ENCODE results near the gene SLX9.

SLX9 gene

GRCh38 chr21:44949161-44949778 lies 9.4 kb downstream of the SLX9 start:
- no peak for DNase-seq

DNA sequence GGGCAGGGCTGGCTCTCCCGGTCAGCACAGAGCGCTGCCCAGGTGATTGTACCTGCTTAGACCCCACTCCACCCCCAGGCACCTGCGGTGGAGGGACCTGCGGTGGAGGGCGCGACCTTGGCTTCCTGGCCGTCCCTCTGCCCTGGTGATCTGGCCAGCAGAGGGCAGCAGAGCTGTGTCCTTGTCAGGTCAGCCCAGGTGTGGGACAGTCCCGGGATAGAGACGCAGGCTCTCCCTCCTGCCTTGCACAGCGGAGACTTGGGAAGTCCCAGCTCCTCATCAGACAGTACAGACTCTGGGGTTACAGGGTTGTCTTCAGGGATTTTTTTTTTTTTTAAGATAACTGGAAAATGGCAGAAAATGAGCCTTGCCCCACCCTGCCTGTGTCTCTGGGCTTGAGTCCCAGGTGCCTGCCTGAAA lies 10.0 kb downstream of the SLX9 start:
- no peak for DNase-seq

- DNase-seq, result no peak
Observed at GRCh38 chr21:44950351-44950750, 10.5 kb downstream of the SLX9 start.

DNA sequence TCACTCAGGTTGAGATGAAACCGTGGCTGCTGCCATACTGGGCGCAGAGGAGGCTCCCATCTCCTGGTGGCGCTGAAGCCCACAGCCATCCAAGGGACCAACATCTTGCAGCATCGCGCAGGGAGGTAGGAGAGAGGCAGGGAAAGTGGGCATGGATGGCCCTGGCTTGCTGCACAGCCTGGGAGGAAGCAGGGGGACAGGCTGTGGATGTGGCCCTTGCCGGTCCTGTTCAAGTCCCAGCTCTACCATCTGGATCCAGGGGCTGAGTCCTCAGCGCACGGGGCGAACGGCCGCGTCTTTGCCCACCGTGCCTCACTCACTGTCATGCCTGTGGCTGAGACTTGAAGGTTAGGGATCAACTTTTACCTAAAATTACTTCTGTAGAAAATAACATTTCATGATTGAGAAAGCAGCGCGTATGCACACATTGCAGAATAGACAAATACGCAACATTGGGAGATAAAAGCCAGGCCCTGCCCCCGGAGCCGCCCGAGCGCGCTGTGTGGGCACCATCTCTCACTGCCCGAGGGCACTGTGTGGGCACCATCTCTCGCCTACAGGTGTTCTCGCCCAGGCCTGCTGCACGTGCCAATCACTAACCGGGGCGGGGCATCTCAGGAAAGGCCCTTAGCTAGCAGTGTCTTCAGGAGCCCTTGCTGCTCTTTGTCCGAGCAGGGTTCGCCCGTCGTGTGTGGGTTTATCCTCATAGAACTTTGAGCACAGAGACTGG lies 11.5 kb downstream of the SLX9 start:
- no peak for DNase-seq

DNA sequence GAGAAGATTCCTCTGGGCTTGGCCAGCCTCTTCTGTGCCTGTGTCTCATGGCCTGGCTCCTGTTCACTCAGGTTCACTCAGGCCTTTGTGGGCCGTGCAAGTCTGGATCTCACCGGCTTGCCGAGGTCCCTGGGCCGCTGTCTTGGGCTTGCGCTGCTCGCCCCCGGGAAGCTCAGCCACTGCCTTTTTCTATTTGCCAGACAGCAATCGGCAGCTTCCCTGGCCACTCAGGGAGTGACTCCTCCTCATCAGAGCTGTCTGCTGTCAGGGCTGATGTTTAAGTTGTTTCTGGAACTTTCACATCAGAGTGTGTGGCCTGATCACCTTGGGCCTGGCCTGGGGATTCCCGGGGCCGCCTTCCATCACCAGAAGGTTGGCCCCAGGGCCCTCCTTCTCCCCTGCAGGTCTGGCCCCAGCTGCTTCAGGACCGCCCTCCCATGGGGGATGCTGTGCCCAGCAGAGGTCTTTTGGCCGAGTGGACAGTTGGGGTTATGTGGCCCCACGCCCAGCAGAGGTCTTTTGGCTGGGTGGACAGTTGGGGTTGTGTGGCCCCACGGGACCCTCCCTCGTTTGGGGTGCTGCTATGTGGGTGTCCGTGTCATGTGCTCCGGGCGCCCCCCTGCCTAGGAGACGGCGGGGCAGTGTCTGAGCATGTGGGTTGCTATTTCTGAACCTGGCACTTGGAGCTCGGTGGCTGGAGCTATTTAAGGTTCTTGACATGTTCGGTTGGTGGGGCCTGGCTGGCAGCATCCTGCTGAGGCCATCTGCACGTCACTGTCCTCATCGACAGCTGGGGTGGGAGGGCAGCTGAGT lies 12.5 kb downstream of the SLX9 start:
- DNase-seq, result no peak

DNA sequence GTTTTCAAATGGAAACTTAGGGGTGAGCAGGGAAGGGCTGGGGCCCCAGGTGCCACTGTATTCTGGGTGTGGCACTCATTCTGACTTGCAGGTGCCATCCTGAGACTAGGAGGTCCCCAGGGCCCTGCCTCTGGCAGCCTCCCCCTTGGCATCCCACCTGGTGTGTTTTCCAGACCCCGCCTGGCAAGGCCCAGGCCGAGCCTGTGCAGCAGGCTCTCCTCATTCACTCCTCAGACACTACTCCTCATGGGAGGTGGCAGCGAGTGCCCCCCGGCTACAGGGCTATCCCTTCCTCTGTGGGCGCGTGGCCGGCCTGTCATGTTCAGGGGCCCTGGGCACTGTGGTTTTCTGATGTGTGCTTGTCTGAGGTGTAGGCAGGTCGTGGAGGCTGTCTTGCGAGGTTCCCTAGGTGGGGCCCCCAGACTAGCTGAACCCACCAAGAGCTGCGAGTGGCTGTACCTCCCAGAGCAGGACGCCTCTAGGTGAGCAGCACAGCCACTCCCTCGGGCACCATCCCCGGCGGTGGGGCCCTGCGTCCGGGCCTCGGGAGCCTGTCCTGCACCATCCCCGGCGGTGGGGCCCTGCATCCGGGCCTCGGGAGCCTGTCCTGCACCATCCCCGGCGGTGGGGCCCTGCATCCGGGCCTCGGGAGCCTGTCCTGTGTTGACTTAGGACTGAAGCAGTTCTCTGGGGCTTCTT lies 13.2 kb downstream of the SLX9 start:
- no peak for DNase-seq

GRCh38 chr21:44953628-44954021 lies 13.8 kb downstream of the SLX9 start:
- DNase-seq, result no peak

DNA sequence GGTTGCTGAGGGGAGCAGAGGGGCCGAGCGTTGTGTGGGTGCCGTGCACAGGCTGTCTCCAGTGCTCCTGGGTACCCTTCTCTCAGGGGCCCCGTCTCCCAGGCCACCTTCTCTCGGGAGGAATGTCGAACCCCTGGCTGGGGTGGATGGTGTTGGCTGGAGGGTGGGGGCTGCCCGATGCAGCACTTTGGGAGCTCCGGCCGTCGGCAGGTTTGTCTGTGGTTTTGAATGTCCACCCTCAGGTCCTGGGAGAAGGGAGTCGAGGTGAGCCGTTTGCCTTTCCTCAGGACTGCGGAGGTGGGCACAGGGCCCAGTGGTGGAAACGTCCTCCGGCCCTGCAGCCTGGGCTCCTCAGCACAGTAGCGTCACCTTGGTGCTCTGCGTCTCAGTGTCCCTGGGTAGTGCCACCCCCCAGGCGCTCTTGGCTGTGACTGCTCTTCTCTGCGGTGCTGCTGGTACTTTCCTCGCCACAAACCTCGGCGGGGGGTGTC lies 14.5 kb downstream of the SLX9 start:
- no peak for DNase-seq

DNA sequence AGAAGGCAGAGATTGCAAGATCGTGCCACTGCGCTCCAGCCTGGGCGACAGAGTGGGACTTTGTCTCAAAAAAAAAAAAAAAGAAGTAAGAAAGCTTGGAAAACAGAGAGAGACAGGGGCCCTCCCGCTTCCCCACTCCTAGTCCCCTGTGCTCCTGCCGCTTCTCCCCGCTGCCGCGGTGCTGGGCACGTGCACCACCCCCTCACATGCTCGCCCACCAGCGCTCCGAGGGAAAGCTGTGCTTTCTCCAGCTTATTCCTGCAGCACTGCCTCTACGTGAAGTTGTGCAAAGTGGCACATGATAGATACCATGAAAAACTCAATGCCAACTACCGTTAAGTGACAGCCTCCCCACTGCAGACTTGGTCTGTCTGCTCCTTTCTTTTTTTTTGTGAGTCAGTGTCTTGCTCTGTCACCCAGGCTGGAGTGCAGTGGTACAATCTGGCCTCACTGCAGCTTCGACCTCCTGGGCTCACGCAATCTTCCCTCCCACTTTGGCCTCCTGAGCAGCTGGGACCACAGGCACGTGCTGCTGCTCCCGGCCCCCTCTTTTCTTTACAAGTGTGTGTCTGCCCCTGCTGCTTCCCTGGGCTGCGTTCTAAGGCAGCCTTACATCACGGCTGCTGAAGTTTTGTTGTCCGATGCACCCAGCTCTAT lies 15.4 kb downstream of the SLX9 start:
- no peak for DNase-seq

DNA sequence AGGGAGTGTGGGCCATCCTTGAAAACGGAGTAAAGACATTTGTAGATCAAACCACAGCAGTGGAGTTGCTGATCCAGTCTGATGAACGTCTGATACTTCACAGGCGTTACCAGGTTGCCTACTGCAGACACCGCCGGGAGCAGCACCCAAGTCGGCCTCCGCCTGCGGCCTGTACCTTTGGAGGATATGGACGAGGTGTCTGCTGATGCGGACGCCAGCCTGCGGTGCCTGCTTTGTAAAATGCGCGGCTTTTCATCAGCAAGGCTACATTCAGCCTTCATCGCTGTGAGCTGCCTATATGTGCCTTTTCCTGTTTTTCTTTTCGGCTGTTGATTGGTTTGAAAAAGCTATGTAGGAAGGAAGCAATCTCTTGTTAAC lies 16.0 kb downstream of the SLX9 start:
- no peak for DNase-seq

DNA sequence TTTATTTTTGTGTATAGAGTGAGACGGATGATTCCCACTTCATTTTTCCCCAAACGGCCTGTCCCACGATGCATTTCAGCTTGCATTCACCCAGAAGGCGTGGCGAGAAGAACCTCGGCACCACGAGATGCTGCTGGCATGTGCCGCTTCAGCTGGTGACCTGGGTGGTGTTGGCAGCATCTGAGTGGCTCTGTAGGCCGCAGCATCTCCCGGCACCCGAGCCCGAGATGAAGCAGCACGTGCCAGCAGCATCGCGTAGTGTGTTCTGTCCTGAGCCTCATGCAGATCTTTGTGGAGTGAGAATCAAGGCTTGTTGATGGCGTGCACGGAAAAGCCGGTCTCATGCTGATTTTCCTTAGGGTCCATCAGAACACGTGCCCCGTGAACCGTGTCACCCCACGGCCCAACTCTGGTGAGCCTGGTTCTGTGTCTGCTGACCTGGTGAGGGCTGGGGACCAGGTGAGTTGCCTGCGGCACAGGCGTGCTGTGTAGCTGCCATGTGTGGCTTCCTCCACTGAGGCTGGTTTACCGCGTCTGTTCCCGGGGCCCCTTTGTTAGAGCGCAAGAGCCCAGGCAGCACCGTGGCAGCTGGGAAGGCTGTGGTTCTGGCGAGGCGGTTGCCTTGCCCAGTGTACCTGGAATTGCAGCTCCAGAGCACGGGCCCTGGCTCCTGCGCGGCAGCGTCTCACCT lies 16.7 kb downstream of the SLX9 start:
- DNase-seq, result no peak

GRCh38 chr21:44957047-44957831 lies 17.4 kb downstream of the SLX9 start:
- no peak for DNase-seq

DNA sequence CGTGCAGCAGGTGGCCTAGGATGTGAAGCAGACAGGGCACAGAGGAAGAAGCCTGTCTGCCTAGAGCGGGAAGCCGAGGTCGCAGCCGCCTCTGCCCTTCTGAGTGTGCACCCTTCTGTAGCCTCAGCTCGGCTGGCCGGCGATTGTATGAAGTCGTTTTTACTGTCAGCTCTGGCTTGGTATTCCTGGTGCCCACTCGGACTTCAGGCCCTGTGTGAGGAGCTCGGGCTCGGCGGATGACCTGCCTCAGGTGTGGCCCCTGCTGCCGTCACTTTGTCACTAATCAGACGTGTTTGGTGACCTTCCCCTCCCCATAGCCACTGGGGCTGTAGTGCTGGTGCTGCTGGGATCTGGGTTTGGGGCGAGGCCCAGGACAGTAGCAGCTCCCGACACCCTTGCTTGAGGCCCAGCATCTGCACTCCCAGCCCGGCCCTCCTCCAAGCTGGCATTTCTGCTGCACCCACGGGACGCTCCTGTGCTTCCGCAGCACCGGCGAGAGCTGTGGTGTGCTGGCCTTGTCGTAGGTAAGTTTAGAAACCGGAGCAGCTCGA lies 18.1 kb downstream of the SLX9 start:
- DNase-seq, result no peak

GRCh38 chr21:44958471-44959191 lies 18.8 kb downstream of the SLX9 start:
- DNase-seq, result no peak

DNA sequence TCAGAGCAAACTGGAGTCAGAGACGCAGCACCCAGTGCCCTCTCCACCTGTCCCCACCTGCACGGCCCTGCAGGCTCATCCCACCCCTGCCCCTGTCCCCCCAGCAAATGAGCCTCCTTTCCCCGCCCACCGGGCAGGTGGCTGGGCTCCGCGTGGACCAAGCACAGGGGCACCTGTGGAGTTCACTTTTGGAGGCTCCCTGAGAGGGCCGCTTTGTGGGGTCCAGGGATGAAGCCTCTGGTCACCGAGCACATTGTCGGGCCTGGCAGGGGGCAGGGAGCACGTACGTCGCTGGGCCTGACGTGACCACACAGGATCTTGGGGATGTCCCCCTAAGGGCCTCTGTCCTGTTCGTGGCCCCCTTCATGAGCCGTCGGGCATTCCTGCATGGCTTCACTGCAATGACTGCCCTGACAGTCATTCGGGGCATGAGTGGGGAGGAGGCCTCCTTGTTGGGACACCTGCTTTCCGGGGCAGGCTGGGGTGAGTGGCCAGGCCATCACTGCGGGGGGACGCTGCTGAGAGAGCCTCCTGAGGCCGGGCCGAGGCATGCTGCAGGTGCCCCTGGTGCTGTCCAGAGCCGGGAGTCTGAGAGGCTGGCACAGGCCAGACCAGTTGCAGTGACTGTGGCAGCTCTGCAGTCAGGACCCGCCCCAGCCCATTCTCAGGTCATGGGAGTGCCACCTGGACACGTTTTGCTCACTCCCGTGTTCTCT lies 19.7 kb downstream of the SLX9 start:
- no peak for DNase-seq

DNA sequence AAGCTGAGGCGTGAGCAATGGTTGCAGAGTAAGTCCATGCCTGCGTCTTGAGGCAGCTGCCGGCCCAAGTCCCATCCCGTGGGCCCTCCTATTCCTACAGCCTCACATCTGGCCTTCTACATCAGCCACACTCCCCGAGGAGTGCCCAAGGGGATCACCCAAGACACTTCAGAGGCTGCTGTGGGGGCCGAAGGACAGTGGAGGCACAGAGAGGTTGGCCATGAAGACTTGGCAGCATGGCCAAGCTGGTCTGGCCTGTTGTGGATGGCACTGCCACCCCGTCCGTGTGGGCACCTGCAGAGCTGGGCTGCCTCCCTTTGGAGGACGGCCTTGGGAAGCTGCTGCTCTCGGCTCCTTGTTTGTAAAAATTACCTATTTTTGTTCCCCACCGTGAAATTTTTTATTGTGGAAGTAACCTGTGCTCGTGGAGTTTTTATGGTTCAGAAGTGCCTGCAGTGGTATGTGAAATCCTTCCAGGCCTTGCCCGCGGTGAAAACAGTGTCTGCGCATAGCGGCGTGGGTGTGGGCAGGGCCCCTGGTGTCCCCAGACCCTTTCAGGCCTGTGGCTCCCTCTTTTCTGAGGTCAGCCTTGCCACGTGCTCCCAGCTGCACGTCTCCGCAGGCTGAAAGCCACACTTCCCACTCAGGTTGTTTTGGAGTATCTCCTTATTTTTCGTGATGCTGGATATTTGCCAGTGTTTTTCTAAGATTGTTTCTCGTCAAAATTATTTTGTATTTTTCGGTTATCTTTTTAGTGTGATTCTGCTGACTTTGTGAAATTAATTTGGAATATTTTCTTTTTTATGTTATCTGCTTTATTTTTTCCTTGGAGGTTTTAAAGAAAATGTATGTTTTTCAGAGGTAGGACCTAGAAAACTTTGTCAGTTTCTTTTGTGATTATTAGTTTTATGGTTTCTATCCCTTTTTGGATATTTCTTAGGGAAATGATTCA lies 20.6 kb downstream of the SLX9 start:
- no peak for DNase-seq

DNA sequence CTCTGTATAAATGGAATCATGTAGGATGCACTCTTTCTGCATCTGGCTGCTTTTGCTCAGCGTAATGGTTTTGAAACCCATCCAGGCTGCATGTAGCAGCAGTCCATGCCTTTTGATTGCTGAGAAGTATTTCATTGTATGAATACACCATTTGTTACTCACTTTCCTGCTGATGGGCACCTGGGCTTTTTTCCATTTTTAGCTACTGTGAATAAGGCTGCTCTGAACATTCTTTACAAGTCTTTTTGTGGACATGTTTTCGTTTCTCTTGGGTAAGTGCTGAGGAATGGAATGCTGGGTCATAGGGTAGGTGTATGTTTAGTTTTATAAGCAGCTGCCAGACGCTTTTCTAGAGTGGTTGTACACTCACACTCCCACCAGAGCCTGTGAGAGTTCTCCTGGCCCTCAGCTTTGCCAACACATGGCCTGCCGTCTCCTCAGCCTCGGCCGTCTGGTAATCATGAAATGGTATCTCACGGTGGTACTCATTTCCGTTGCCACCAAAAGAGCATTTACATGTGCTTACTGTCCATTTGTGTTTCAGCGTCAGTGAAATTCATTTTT lies 22.7 kb downstream of the SLX9 start:
- DNase-seq, result no peak

DNA sequence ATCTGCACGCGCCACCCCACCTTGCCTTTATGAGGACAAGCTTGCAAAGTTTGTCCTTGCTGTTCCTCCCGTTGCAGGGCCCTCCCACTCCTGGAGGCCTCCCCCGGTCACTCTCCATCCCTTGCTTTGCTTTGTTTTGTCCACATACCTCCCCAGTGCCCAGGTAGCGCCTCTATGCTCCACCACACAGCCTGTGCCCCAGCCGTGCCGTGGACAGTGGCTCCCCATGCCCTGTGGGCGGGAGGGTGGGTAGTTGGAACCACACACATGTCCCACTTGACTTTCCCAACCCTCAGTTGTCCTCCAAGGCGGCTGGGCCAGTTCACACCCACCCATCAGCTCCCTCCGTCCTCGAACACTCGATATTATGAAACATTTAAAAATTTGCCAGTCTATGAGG lies 24.6 kb downstream of the SLX9 start:
- no peak for DNase-seq
